SU-DHL-6 (cell line): Measurements from ENCODE around the gene MGAT5B.

ENCODE experiments used
- H2AFZ ChIP-seq: fragments of 200-600 bp; sonication (generic); 2 replicates; pipeline ENCODE4 v1.6.1; 2014; ENCODE audit warnings: low read depth, mild to moderate bottlenecking, moderate library complexity, mixed read lengths, antibody characterized with exemption, low read length; ENCODE audit not compliant: severe bottlenecking
- H3F3A ChIP-seq: fragments of 200-600 bp; shearing (Covaris generic); 2 replicates; pipeline ENCODE4 v1.6.0; 2016; ENCODE audit warnings: antibody characterized with exemption, mild to moderate bottlenecking; ENCODE audit not compliant: insufficient read depth
- H3K27ac ChIP-seq: fragments of 200-600 bp; sonication (generic); 2 replicates; pipeline ENCODE4 v1.5.1; 2016; ENCODE audit warnings: low read depth, mild to moderate bottlenecking, low read length, moderate library complexity, mixed read lengths
- H3K27me3 ChIP-seq: fragments of 200-600 bp; sonication (generic), shearing (Covaris generic); 2 replicates; pipeline ENCODE4 v1.6.0; 2014; ENCODE audit warnings: mild to moderate bottlenecking, low read length
- H3K36me3 ChIP-seq: fragments of 200-600 bp; sonication (generic); 2 replicates; pipeline ENCODE4 v1.6.1; 2014; ENCODE audit warnings: mild to moderate bottlenecking, low read length, mixed read lengths
- H3K4me2 ChIP-seq: fragments of 300-600, 200-600 bp; shearing (Covaris generic), sonication (generic); 2 replicates; pipeline ENCODE4 v1.6.0; 2014; ENCODE audit warnings: low read length, low read depth, mild to moderate bottlenecking; ENCODE audit not compliant: poor library complexity, severe bottlenecking
- H3K4me3 ChIP-seq: fragments of 200-600 bp; sonication (generic); 2 replicates; pipeline ENCODE4 v1.5.1; 2014; ENCODE audit warnings: antibody characterized with exemption, low read length, mild to moderate bottlenecking, mixed read lengths; ENCODE audit not compliant: insufficient read depth, poor library complexity, severe bottlenecking
- H3K79me2 ChIP-seq: fragments of 200-600 bp; sonication (generic); 2 replicates; pipeline ENCODE4 v1.6.1; 2014; ENCODE audit warnings: mild to moderate bottlenecking, low read length, moderate library complexity; ENCODE audit not compliant: insufficient read depth
- H3K9ac ChIP-seq: fragments of 200-600 bp; sonication (generic); 2 replicates; pipeline ENCODE4 v1.7.0; 2014; ENCODE audit warnings: mild to moderate bottlenecking, low read length
- H3K9me2 ChIP-seq: fragments of 200-600 bp; sonication (generic); replicated peaks from 2 replicates; pipeline ENCODE4 v1.6.1; 2014; ENCODE audit warnings: low read length; ENCODE audit not compliant: insufficient read depth
- H3K9me3 ChIP-seq: fragments of 200-600 bp; sonication (generic); 2 replicates; pipeline ENCODE4 v1.6.1; 2014; ENCODE audit warnings: low read length, mixed read lengths; ENCODE audit not compliant: insufficient read depth
- H4K20me1 ChIP-seq: fragments of 200-600 bp; sonication (generic); 2 replicates; pipeline ENCODE4 v1.6.1; 2014; ENCODE audit warnings: low read depth, mild to moderate bottlenecking, antibody characterized with exemption, low read length, moderate library complexity, mixed read lengths
- CTCF ChIP-seq: fragments of 200-600 bp; sonication (generic); IDR thresholded peaks from one replicate; pipeline ENCODE4 v1.5.1; 2017; ENCODE audit warnings: antibody characterized with exemption, mild to moderate bottlenecking, low read length, moderate library complexity; ENCODE audit not compliant: insufficient read depth, poor library complexity, severe bottlenecking
- EZH2phosphoT487 ChIP-seq: fragments of 200-600 bp; sonication (generic), shearing (Covaris generic); conservative IDR thresholded peaks from 2 replicates; pipeline ENCODE4 v1.6.1; 2018; ENCODE audit warnings: mild to moderate bottlenecking, antibody characterized with exemption, low read length, moderate library complexity, mixed read lengths

MGAT5B gene

GRCh38 chr17:76915840-76916510 lies 47.8 kb downstream of the MGAT5B start:
- no peak overlapping the region for H3K27ac ChIP-seq
- TF ChIP-seq EZH2phosphoT487 (no peak), CTCF (no peak)
- no peaks in the 10 kb centered on the region for H3K36me3 ChIP-seq
- no peaks in the 10 kb centered on the region for H4K20me1 ChIP-seq
- H3K9me2 ChIP-seq, result no peaks in the 10 kb centered on the region
- H3K4me3 ChIP-seq, result no peak overlapping the region
- no peaks in the 10 kb centered on the region for H3K79me2 ChIP-seq
- H3F3A ChIP-seq, result no peaks in the 10 kb centered on the region
- no peak overlapping the region for H3K4me2 ChIP-seq
- H3K9me3 ChIP-seq, result no peaks in the 10 kb centered on the region
- no peak overlapping the region for H2AFZ ChIP-seq
- H3K27me3 ChIP-seq, result no peaks in the 10 kb centered on the region; the same call in 1 of the 2 replicates
- no peak overlapping the region for H3K9ac ChIP-seq

- Histone ChIP-seq H3K9me2 (no peaks in the 10 kb centered on the region), H3K27me3 (no peaks in the 10 kb centered on the region; the same call in 1 of the 2 replicates), H3K4me3 (no peak overlapping the region), H3F3A (no peaks in the 10 kb centered on the region), H2AFZ (no peak overlapping the region), H3K9me3 (no peaks in the 10 kb centered on the region), H3K9ac (no peak overlapping the region), H3K36me3 (no peaks in the 10 kb centered on the region), H3K79me2 (no peaks in the 10 kb centered on the region), H3K27ac (no peak overlapping the region), H4K20me1 (no peaks in the 10 kb centered on the region), H3K4me2 (no peak overlapping the region)
- no peak for TF ChIP-seq EZH2phosphoT487
- TF ChIP-seq CTCF, result no peak
Measured at GRCh38 chr17:76917829-76918228, 49.6 kb downstream of the MGAT5B start.

GRCh38 chr17:76918811-76919210 lies 50.6 kb downstream of the MGAT5B start:
- Histone ChIP-seq H3K4me3 (no peak overlapping the region), H3K27me3 (no peaks in the 10 kb centered on the region), H4K20me1 (no peaks in the 10 kb centered on the region), H3K4me2 (no peak overlapping the region), H3K27ac (no peak overlapping the region), H3K9me2 (no peaks in the 10 kb centered on the region), H2AFZ (no peak overlapping the region), H3F3A (no peaks in the 10 kb centered on the region), H3K9ac (no peak overlapping the region), H3K9me3 (no peaks in the 10 kb centered on the region), H3K36me3 (no peaks in the 10 kb centered on the region), H3K79me2 (no peaks in the 10 kb centered on the region)
- TF ChIP-seq CTCF, result no peak
- no peak for TF ChIP-seq EZH2phosphoT487
